ENCODE results near the gene SNX22. TPM values are rescaled to one million over a fixed set of nuclear protein-coding genes. Genes with fewer than 3 reads are reported as not detected.

SNX22 gene
- polyA plus RNA-seq, 2 of the 4 experiments (the other 2 are of a cell fraction): 0.22 to 1.1 TPM

GRCh38 chr15:64111679-64112050 is 39.9 kb upstream of the SNX22 start (continued):
- TF ChIP-seq JUNB (IDR thresholded peaks at IDR 0.05) (no peak), ATOH8 (CRISPR knock-in tag; IDR thresholded peaks at IDR 0.05; ENCODE audit: low read depth) (no peak)

DNA sequence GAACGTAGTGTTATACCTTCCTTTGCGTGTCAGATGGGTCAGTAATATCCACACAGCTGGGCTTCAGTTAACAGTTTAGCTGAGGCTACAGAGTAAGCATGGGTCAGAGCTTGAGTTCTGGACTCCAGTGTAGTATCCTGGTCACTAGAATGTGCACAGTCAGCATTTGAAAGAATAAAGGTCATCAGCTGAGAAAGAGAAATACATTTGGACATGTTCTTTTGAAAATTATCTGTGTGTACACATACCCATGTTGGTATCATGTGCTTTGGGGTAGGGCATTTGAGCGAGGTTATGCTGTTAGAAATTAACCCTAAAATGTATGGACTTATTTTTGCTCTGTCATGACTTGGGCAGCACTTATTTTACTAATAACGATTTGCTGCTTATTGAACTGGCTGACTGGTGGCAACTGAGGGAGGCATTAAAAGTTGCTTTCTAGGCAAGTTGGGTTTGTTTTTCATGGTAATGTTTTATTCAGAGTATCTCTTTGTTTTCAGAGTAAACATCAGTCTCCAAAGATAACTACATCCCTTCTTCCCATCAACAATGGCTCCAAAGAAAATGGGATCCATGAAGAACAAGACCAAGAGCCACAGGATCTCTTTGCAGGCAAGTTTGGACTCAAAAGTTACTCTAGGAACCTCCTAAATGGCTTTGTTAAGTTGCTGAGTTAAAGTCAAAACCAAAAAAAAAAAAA is 39.3 kb upstream of the SNX22 start:
- TF ChIP-seq, protein P1, sequence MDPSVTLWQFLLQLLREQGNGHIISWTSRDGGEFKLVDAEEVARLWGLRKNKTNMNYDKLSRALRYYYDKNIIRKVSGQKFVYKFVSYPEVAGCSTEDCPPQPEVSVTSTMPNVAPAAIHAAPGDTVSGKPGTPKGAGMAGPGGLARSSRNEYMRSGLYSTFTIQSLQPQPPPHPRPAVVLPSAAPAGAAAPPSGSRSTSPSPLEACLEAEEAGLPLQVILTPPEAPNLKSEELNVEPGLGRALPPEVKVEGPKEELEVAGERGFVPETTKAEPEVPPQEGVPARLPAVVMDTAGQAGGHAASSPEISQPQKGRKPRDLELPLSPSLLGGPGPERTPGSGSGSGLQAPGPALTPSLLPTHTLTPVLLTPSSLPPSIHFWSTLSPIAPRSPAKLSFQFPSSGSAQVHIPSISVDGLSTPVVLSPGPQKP (IDR thresholded peaks at IDR 0.05; ENCODE audit: low read depth, low read length): no peak
- peak; percentile 99 for TF ChIP-seq MAFK (IDR thresholded peaks at IDR 0.05; ENCODE audit: partially characterized antibody)
- 77% methylated on average over 4 of the region's 4 CpGs for WGBS (ENCODE audit: missing lambda C conversion rate)
- Histone ChIP-seq H3K4me1 (peaks cover 4% of the 10 kb centered on the region; the same call in 1 of the 3 replicates), H3K4me3 (no peak overlapping the region), H3K9me3 (no peaks in the 10 kb centered on the region), H3K4me2 (no peak overlapping the region), H3K27ac (no peak overlapping the region)
- no peak for FAIRE-seq
- no peak for DNase-seq (ENCODE audit: low read depth in 1 of 2, low spot score in 1 of 2)
- peak; percentile 36 to 39; a peak in 1 of 6 replicates for ATAC-seq
- ChIA-PET POLR2A (no interaction called here), CTCF (interaction anchor here (0.6 to 3.9 kb wide), 4 partner anchors 13 to 42 kb away, joined by 3 to 21 read pairs (median 18); no protein-coding TSS in a partner anchor)

DNA sequence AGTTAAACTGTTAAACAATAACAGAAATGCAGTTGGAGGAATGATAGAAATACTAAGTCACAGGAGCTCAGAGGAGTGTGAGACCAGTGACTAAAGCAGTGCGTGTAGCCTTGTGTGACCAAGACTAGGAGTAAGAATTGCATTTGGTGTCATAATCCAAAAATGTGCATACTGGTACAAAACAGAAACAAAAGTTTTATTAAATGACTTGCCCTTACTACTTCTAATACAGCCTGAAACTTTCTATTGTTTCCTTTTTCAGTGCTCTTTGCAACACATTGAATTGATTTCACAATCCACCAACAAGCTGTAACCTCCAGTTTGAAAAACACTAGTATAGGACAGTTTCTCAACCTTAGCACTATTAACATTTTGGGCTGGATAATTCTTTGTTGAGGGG is 38.6 kb upstream of the SNX22 start:
- POLR2A ChIA-PET: no interaction called here
- FAIRE-seq (no peak), ATAC-seq (no peak), DNase-seq (ENCODE audit: low read depth in 1 of 2, low spot score in 1 of 2) (no peak)
- CTCF ChIA-PET: interaction anchor here (0.6 to 3.9 kb wide), 3 partner anchors 19 to 377 kb away, joined by 3 to 21 read pairs (median 3); no protein-coding TSS in a partner anchor
- Histone ChIP-seq H3K27ac (no peak overlapping the region), H3K4me3 (no peak overlapping the region), H3K4me1 (peaks cover 4% of the 10 kb centered on the region; the same call in 1 of the 3 replicates), H3K9me3 (no peaks in the 10 kb centered on the region), H3K4me2 (no peak overlapping the region)
- peak in 1 of 2 experiments; percentile 32; a peak in 1 of 4 replicates for TF ChIP-seq CEBPB (IDR thresholded peaks at IDR 0.05)
- TF ChIP-seq MAFK (IDR thresholded peaks at IDR 0.05; ENCODE audit: partially characterized antibody): no peak
- WGBS (ENCODE audit: missing lambda C conversion rate): 95% methylated on average over 1 of the region's 1 CpG

DNA sequence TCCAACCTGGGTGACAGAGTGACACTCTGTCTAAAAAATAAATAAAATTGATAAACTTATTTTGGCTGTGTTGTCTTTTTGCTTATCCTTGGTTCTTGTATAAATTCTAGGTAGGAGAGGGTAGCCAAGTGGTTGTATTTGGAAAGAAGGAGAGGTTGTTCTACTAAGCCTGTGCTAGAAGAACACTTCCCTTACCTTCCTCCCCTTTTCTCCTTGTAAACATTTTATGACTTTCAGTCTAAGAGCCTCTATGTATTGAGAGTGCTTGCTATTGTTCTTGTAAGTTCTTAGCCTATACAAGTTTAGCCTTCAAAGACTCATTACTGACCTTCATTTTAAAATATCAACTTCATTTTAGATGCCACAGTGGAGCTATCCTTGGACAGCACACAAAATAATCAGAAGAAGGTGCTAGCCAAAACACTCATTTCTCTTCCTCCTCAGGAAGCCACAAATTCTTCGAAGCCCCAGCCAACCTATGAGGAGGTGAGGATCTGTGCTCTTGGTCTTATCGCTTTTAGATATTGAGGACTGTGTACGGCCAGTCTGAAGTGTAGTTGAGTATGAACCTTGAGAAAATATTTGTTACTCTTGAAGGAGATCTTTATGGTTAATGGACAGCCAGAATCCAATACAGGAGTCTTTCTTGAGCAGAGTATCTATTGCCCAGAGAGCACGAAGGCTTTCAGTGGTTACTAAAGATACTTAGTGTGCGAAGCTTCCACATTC is 33.6 kb upstream of the SNX22 start:
- TF ChIP-seq FOXS1 (CRISPR knock-in tag; IDR thresholded peaks at IDR 0.05) (no peak), RCOR1 (IDR thresholded peaks at IDR 0.05; ENCODE audit: low read depth, low read length) (no peak), SREBF2 (IDR thresholded peaks at IDR 0.05) (no peak), MAZ (IDR thresholded peaks at IDR 0.05; ENCODE audit: borderline replicate concordance, low read depth, low read length) (no peak), KDM5A (IDR thresholded peaks at IDR 0.05) (no peak), HMGXB4 (CRISPR knock-in tag; IDR thresholded peaks at IDR 0.05; ENCODE audit: borderline replicate concordance) (no peak), BHLHE40 (IDR thresholded peaks at IDR 0.05; ENCODE audit: low read depth, low read length) (no peak), EP300 (IDR thresholded peaks at IDR 0.05) (no peak), CBX8 (IDR thresholded peaks at IDR 0.05) (no peak), REST (IDR thresholded peaks at IDR 0.05) (no peak), FOSL2 (IDR thresholded peaks at IDR 0.05) (no peak), FOSL2 (CRISPR knock-in tag; IDR thresholded peaks at IDR 0.05) (no peak), HES2 (IDR thresholded peaks at IDR 0.05) (no peak)
- TF ChIP-seq, protein P1 (IDR thresholded peaks at IDR 0.05; ENCODE audit: low read depth, low read length): no peak
- TF ChIP-seq, protein P2, sequence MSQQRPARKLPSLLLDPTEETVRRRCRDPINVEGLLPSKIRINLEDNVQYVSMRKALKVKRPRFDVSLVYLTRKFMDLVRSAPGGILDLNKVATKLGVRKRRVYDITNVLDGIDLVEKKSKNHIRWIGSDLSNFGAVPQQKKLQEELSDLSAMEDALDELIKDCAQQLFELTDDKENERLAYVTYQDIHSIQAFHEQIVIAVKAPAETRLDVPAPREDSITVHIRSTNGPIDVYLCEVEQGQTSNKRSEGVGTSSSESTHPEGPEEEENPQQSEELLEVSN (IDR thresholded peaks at IDR 0.05; ENCODE audit: borderline replicate concordance, low read depth): no peak
- H3K4me2 ChIP-seq: no peak overlapping the region
- ATAC-seq (no peak), FAIRE-seq (no peak), DNase-seq (ENCODE audit: low read depth in 1 of 2, low spot score in 1 of 2) (no peak)
- H3K9me3 ChIP-seq: no peaks in the 10 kb centered on the region
- WGBS (ENCODE audit: missing lambda C conversion rate): 97% methylated on average over 5 of the region's 5 CpGs
- no peak overlapping the region for H3K27ac ChIP-seq
- CTCF ChIA-PET: interaction anchor here (0.6 to 4.6 kb wide), 5 partner anchors 13 to 675 kb away, joined by 3 to 21 read pairs (median 3); no protein-coding TSS in a partner anchor
- H3K4me1 ChIP-seq: no peaks in the 10 kb centered on the region
- H3K4me3 ChIP-seq: no peak overlapping the region
- POLR2A ChIA-PET: no interaction called here

All from A549 (cell line).